NCI-H510A treated with DMSO at 0.1 percent for 48 hours (cell line): ENCODE results near the gene MST1R.
"Not testable (repeated sequence)": the region's sequence is repeated elsewhere in the genome, so short reads cannot be mapped to it uniquely, and the experiment has no call there.

Source experiments
- DNase-seq: peaks from one replicate; lab custom pipeline; 2025; lab: John Stamatoyannopoulos, UW

Gene MST1R

DNA sequence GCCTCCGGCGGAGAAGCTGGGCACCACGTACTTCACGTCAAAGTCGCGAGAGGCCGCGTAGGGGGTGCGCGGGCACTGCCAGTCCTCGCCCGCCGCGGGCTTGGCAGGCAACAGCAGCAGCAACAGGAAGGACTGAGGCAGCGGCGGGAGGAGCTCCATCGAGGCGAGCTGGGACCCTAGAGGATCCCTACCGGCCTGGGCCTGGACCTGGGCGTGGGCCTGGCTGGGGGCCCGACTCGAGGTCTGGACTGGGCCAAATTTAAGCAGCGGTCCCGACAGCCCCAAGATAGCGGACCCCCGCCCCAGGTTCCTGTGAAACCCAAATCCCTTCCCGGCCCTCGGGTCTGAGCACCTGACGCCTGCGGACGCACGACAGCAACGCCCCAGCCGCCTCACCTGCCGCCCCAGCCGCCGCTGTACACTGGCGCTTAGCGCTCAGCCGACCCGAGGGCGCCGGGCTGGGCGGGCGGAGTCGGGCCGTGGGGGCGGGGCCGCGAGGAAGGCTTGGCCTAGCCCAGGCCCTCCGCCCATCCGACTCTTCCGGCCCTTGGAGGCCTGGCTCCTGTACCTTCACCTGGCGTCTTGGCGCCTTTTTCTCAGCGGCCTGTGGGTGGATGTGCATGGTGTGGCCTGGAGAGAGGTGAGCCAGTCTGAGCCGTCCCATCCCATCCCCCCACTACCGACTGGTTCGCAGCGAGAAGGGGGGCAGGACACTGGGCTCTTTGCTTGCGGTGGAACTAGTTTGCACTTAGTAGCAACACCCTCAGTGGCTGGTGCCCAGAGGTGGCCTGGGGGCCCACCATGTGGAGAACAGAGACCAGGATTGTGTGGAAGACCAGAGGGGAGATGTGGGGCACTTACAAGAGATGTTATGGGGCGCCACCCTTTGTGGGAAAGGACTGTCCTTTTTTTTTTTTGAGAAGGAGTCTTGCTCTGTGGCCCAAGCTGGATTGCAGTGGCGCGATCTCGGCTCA, at the start of gene MST1R:
TSS of gene MST1R (minus strand) at position 423 of the 974 bp plus-strand sequence. CDS start at position 159, 264 bp downstream.
- peak; percentile 91 for DNase-seq

DNA sequence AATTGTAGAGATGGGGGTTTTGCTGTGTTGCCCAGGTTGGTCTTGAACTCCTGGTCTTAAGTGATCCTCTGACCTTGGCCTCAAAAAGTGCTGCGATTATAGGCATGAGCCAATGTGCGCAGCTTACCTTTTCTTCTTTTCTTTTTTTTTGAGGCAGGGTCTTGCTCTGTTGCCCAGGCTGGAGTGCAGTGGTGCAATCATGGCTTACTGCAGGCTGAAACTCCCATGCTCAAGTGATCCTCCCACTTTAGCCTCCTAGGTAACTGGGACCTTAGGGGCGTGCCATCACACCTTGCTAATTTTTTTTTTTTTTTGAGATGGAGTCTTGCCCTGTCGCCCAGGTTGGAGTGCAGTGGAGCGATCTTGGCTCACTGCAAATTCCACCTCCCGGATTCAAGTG, 49.3 kb upstream of the MST1R start:
- no peak for DNase-seq

DNA sequence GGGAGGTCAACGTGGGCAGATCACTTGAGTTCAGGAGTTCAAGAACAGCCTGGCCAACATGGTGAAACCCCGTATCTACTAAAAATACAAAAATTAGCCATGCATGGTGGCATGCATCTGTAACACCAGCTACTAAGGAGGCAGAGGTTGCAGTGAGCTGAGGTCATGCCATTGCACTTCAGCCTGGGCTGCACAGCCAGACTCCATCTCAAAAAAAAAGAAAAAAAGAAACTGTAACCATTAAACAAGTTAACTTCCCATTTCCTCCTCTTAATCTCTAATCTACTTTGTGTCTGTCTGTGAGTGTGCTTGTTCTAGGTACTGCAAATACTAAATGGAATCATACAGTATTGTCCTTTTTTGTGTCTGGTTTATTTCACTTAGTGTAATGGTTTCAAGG, 39.0 kb upstream of the MST1R start:
- DNase-seq: no peak

DNA sequence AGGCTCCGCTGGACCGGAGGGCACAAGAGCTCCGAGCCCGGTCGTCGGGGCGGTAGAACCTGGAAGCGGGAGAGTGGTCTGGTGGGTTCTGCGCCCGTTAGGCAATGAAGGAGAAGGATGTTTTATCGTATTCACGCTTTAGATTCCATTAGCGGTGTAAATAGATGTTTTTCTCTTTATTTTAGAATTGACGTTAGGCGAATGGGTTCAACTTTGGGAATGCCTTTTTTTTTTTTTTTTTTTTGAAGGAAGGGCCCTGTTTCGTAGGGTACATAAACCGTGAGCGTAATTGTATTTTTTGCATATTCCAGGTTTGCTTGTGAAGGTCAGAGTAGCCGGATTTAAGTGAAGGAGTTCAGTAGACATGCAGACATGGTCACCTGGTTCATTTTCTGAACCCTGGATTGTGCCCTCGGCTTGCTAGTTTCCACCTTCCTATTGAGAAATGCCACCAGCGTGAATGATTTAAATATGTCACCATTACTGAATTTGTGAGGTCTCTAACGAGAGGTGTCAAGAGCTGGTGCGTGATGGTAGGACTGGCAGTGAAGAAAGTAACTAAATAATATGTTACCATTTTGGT, 37.1 kb upstream of the MST1R start:
- no peak for DNase-seq

DNA sequence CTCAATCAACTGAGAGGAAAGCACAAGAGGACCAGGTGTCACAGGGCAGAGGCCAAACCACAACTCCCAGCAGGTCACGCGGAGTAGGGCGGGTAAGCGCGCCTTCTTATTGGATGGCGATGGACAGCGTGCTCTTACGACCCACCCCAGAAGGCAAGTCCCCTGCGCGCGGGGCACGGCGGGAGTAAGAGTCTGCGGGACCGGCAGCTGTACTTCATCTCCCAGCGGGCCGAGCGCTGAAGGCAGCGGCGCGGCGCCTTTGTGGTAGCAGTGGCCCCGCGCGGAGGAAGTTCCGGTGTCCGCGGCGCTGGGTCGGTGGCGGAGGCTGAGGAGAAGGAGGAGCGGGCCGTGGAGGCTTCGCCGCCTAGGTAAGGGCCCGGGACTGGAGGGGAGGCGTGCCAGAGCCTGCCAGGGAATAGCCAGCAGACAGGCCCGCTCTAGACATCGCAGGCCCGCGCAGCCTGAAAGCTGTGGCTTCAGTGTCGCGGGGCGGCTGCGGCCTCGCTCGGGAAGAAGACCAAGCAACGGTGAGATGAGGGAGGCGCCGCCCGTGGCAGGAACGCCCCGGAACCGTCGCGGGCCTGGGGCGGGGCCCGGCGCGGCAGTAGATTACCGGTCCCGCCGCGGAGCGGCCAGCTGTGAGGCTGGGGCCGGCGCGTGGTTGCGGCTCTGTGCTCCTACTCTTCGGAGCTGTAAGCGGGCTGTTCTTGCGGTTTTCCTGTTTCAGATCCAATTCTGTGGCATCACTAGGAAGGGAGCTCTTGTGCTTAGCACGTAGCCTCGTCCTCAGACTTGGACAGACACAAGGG, 36.4 kb upstream of the MST1R start, which contains the start of gene RBM6:
TSS of gene RBM6 (plus strand) at position 293 of the 809 bp plus-strand sequence. CDS start 22,492 bp downstream, outside the sequence.
- DNase-seq: peak; percentile 95

DNA sequence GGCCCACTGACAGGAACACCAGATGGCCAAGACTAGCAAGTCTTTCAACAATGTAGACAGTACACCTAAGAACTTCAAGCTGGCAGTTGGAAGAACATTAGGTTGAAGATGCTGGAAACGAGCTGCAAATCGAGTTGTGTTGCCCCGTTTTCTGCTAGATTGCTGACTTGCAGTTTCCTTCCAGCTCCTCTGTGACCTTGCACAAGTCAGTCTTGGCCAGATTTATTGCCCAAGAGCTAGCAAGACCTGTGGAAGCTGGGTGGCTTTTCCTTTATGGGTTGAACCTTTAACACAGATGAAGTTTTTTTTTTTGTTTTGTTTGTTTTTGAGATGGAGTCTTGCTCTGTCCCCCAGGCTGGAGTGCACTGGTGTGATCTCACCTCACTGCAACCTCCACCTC, 33.4 kb upstream of the MST1R start:
- DNase-seq: no peak

DNA sequence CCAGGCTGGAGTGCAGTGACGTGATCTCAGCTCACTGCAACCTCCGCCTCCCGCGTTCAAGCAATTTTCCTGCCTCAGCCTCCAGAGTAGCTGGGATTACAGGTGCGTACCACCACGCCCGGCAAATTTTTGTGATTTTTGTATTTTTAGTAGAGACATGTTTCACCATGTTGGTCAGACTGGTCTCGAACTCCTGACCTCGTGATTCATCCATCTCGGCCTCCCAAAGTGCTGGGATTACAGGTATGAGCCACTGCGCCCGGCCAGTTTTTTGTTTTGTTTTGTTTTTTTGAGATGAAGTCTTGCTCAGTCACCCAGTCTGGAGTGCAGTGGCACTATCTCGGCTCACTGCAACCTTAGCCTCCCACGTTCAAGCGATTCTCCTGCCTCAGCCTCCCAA, 28.6 kb upstream of the MST1R start:
- not testable (repeated sequence) for DNase-seq

DNA sequence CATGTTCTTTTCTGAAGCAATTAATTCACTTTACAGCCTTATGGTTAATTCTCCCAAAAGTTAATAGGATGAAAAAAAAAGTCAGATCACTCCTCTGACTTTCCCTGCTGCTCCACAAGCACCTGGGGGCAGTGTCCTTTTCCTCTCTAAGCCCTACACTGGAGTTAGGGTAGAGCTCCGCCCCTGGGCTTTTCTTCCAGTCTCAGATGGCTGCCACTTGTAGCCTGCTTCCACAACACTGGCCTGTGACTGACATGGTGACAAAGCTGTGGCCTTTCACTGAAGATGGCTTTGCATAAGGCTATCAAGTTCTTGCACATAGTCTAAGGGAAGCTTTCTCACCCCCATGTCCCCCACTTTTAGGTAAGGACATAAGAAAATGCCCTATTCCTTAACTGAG, 27.2 kb upstream of the MST1R start:
- peak; percentile 64 for DNase-seq

DNA sequence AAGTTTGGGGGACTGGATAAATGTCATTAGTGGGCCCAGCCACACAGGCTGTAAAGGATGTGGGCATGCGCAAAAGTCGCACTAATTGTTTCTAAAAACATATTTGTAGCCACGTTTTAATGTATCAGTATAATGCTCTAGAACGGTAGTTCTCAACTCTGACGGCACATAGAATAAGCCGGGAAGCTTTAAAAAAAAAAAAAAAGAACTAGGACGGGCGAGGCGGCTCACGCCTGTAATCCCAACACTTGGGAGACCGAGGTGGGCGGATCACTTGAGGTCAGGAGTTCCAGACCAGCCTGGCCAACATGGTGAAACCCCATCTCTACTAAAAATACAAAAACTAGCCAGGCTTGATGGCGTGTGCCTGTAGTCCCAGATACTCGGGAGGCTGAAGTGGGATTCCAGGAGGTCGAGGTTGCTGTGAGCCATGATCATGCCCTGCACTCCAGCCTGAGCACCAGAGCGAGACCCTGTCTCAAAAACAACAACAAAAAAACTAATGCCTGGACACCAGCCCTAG, 26.6 kb upstream of the MST1R start:
- DNase-seq: no peak

DNA sequence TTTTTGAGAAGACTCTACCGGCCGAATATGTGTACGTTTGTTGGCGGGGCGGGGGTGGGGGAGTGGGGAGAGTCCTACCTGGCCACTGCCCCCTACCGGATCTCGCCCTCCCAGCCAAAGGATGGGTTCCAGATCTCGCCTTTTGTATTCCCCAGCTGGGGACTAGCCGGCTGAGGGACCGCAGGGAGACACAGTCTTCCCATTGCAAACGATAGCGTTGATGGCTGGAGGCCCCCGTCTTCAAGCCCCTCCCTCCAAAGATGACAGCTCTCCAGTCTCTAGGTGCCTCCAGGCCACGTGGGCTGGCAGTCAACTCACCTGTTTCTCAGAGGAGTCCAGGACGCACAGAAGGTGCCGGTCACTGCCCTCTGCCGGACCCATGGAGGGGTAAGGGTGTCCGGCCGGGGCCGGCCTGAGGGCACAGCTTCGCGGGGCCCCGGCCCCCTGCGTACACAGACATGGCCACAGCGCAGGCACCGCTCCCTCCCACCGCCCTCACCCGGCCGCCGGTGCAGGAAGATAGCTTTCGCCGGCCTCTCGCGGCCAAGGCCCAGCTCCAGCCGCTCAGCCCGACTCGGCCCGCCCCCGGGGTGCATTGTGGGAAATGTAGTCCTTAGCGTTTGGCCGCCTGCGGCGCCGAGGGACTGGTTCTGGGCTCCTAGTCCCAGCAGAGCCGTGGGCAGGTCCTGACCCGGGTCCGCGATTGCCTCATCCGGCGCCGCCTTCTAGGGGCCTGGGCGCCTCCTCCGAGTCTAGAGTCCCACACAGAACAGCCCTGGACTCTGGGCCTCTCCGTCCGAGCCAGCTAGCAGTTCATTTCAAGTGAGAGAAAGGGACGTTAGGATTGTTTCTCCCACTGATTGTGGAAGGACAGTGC, 25.9 kb upstream of the MST1R start, which contains the start of gene MON1A:
TSS of gene MON1A (minus strand) at position 521 of the 877 bp plus-strand sequence. CDS start 16,465 bp downstream, outside the sequence.
- peak; percentile 56 for DNase-seq

DNA sequence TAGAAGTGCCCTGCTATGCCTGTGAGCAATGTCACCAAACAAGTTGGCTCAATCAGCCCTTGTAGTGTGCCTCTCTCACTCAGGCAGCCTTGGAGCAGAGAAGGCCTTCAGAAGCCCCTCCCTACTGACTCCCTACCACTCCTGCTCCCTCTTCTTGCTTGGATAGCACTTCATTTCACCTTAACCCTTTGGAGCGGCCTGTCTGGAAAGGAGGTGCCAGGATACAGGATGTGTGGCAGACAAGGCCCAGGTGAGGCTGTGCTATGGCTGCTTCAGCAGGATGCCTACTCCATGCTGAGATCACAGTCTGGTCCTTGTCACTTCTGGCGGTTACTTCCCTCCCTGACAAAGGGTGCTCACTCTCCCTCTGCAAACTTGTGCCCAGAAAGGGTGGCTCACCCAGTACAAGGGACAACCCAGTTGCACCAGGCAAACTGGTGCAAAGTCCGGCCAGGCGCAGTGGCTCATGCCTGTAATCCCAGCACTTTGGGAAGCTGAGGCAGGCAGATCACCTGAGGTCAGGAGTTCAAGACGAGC, 24.9 kb upstream of the MST1R start:
- DNase-seq: no peak

DNA sequence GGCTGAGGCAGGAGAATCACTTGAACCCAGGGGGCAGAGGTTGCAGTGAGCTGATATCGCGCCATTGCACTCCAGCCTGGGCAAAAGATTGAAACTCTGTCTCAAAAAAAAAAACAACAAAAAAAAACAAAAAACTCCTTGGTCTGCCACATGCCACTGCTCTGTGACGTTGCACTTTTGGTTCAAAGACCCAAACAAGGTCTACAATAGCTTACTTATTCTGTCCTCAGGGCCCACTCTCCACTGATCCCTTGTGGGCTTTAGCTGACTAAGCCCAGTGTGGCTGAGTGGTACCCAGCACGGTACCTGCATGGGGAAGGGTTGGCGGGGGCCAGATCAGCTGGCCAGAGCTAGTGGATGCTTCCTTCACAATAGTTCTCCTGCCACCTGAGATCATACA, 24.1 kb upstream of the MST1R start:
- DNase-seq: no peak

DNA sequence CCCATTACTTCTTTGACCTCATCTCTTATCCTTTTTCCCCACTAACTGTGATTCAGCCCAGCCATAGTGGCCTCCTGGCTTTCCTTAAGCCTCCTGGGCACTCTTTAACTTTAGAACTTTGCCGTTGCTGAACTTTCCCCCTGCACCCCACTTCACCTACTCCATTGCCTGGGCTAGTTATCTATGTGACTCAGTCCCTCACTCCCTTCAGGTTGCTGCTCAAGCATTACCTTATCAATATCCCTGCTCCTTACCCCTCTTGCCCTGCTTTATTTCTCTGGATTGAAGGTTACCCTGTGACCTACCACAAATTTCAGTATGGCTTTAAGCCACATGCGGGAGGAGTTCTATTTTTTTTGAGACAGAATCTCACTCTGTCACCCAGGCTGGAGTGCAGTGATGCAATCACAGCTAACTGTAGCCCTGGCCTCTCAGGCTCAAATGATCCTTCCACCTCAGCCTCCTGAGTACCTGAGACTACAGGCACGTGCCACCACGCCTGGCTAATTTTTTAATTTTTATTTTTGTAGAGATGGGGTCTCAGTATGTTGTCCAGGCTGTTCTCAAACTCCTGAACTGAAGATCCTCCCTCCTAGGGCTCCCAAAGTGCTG, 22.6 kb upstream of the MST1R start:
- DNase-seq: no peak

DNA sequence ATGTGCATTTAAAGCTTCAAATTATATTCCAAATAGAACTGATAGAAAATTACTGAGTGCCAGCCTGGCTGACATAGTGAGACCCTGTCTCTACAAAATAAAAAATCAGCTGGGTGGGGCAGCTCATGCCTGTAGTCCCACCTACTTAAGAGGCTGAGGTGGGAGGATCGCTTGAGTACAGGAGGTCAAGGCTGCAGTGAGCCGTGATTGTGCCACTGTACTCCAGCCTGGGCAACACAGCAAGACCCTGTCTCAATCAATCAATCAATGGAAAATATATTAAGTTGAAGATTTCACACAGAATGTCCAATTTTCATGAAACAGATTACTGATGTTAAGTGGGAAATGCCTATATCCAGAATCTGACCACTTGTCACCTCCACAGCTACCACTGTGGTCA, 21.8 kb upstream of the MST1R start:
- DNase-seq: no peak

DNA sequence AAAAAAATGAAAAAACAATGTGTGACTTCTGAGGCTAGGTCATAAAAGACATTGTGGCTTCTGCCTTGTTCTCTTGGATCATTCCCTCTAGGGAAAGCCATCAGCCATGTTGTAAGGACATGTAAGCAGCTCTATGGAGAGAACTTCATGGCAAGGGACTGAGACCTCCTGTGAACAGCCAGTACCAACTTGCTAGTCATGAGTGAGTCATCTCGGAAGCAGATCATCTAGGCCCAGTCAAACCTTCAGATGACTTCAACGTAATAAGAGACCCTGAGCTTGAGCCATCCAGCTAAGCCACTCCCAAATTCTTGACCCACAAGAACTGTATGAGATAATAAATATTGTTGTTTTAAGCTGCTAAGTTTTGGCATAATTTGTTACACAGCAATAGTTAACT, 21.0 kb upstream of the MST1R start:
- DNase-seq: no peak

DNA sequence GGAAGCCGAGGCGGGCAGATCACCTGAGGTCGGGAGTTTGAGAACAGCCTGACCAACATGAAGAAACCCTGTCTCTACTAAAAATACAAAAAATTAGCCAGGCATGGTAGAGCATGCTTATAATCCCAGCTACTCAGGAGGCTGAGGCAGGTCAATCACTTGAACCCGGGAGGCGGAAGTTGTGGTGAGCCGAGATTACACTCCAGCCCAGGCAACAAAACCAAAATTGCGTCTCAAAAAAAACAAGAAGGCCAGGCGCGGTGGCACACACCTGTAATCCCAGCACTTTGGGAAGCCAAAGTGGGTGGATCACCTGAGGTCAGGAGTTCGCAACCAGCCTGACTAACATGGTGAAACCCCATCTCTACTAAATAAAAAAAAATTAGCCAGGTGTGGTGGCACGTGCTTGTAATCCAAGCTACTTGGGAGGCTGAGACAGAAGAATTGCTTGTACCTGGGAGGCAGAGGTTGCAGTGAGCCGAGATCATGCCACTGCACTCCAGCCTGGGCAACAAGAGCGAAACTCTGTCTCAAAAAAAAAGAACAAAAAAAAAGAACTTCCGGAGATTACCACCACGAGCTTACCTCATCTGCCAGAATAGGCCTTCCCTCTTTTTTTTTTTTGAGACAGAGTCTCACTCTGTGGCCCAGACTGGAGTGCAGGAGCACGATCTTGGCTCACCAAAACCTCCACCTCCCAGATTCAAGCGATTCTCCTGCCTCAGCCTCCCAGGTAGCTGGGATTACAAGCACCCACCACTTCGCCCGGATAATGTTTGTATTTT, 14.3 kb upstream of the MST1R start:
- not testable (repeated sequence) for DNase-seq

DNA sequence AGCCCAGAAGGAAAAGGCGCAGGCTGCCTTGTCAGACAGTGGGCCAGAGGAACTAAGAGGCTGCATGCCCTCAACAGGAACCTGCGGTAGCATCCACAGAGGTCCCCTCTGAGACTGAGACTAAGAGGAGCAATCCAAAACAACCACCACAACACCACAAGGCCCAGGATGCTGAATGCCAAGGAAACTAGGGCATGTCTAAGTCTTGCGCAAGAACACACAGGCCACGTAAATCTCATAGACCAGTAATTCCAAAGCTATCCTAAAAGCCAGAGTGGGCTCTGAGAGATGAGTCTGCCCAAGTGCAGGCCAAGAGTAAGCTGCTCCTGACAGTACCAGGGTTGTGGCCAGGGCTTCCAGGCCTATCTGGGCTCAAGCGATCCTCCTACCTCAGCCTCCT, 13.0 kb upstream of the MST1R start:
- DNase-seq: no peak

DNA sequence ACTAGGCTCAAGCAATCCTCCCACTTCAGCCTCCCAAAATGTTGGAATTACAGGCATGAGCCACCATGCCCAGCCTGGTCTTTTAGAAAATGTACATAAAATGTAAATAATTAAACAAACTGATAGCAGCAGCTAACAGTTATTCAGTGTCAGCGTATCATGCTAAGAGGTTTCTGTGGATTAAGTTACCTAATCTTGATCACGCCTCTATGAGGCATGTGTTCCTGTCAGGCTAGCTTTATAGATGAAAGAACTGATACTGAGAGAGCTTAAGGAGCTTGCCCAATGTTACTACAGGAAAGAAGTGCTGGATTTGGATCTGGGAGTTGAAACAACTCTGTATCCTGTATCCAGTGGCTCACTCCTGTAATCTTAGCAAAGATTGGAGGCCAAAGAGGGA, 11.2 kb upstream of the MST1R start:
- DNase-seq: no peak

DNA sequence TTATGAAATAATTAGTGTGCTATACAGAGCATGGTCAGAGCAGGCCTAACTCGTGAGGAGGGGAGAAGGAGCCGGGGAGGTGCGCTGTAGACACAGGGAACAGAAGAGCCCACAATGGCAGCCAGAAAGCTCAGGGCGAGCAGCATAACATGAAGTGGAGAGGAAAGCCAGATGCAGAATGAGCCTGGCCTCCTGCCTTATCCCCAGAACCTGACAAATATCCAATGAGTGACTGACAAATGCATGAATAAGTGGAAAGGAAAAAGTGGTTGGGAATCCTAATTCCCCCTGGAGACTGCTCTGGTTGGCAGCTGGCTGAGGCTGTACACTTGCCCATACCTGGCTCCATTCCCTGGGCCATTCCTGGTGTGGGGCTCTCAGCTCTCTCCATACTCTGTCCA, 9.2 kb upstream of the MST1R start:
- DNase-seq: peak; percentile 49
